Measurements from ENCODE around the gene PAN3. TPM values are rescaled to one million over a fixed set of nuclear protein-coding genes. Genes with fewer than 3 reads are reported as not detected.

The PAN3 gene
- total and polyA plus RNA-seq, 2 experiments from 2014 or later: 27.4 to 58.2 TPM

GRCh38 chr13:28338742-28339141, 200.4 kb downstream of the PAN3 start (continued):
- TF ChIP-seq, protein P1, sequence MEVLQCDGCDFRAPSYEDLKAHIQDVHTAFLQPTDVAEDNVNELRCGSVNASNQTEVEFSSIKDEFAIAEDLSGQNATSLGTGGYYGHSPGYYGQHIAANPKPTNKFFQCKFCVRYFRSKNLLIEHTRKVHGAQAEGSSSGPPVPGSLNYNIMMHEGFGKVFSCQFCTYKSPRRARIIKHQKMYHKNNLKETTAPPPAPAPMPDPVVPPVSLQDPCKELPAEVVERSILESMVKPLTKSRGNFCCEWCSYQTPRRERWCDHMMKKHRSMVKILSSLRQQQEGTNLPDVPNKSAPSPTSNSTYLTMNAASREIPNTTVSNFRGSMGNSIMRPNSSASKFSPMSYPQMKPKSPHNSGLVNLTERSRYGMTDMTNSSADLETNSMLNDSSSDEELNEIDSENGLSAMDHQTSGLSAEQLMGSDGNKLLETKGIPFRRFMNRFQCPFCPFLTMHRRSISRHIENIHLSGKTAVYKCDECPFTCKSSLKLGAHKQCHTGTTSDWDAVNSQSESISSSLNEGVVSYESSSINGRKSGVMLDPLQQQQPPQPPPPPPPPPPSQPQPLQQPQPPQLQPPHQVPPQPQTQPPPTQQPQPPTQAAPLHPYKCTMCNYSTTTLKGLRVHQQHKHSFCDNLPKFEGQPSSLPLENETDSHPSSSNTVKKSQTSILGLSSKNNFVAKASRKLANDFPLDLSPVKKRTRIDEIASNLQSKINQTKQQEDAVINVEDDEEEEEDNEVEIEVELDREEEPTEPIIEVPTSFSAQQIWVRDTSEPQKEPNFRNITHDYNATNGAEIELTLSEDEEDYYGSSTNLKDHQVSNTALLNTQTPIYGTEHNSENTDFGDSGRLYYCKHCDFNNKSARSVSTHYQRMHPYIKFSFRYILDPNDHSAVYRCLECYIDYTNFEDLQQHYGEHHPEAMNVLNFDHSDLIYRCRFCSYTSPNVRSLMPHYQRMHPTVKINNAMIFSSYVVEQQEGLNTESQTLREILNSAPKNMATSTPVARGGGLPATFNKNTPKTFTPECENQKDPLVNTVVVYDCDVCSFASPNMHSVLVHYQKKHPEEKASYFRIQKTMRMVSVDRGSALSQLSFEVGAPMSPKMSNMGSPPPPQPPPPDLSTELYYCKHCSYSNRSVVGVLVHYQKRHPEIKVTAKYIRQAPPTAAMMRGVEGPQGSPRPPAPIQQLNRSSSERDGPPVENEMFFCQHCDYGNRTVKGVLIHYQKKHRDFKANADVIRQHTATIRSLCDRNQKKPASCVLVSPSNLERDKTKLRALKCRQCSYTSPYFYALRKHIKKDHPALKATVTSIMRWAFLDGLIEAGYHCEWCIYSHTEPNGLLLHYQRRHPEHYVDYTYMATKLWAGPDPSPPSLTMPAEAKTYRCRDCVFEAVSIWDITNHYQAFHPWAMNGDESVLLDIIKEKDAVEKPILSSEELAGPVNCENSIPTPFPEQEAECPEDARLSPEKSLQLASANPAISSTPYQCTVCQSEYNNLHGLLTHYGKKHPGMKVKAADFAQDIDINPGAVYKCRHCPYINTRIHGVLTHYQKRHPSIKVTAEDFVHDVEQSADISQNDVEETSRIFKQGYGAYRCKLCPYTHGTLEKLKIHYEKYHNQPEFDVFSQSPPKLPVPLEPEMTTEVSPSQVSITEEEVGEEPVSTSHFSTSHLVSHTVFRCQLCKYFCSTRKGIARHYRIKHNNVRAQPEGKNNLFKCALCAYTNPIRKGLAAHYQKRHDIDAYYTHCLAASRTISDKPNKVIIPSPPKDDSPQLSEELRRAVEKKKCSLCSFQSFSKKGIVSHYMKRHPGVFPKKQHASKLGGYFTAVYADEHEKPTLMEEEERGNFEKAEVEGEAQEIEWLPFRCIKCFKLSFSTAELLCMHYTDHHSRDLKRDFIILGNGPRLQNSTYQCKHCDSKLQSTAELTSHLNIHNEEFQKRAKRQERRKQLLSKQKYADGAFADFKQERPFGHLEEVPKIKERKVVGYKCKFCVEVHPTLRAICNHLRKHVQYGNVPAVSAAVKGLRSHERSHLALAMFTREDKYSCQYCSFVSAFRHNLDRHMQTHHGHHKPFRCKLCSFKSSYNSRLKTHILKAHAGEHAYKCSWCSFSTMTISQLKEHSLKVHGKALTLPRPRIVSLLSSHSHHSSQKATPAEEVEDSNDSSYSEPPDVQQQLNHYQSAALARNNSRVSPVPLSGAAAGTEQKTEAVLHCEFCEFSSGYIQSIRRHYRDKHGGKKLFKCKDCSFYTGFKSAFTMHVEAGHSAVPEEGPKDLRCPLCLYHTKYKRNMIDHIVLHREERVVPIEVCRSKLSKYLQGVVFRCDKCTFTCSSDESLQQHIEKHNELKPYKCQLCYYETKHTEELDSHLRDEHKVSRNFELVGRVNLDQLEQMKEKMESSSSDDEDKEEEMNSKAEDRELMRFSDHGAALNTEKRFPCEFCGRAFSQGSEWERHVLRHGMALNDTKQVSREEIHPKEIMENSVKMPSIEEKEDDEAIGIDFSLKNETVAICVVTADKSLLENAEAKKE (CRISPR knock-in tag; IDR thresholded peaks at IDR 0.05): no peak
- TF ChIP-seq STAT1 (IDR thresholded peaks at IDR 0.05; ENCODE audit: unreplicated experiment): no peak

DNA sequence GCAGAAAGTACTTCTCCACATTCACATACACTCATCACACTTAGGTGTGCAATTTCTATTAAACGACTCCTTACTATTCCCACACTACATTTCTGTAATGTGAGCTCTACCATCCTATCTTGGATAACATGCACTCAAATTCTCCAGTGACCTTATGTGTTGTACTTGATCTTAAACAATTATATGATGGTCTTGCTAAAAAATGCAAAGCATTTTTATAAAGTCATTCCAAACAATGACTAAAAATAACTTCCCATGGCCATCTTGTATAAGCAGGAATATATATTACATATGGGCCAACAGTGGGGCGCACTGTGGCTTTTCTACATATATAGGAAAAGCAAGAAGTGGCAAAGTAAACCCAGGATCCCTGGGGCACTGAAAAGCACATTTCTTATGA, 201.1 kb downstream of the PAN3 start:
- DNase-seq (ENCODE audit: low spot score): no peak
- no peaks in the 10 kb centered on the region for H3K27me3 ChIP-seq (ENCODE audit: insufficient read depth)
- Mint-ChIP-seq H3K9me3 (no peaks in the 10 kb centered on the region), H3K27ac (no peak overlapping the region), H3K4me3 (no peak overlapping the region), H3K4me1 (no peaks in the 10 kb centered on the region; the same call in 2 of the 3 replicates), H3K36me3 (ENCODE audit: low read depth) (peaks cover 27% of the 10 kb centered on the region), H3K27me3 (ENCODE audit: insufficient read depth, low read depth, poor library complexity) (peaks cover 4% of the 10 kb centered on the region)
- no peak overlapping the region for H3K27ac ChIP-seq (ENCODE audit: low read depth)
- no peak for TF ChIP-seq ETS1 (IDR thresholded peaks at IDR 0.05)
- no peak for TF ChIP-seq EZH2 (IDR thresholded peaks at IDR 0.05; ENCODE audit: low read depth, unreplicated experiment)
- TF ChIP-seq STAT1 (IDR thresholded peaks at IDR 0.05; ENCODE audit: unreplicated experiment): no peak
- TF ChIP-seq NANOG (IDR thresholded peaks at IDR 0.05; ENCODE audit: borderline replicate concordance): no peak
- no peak for TF ChIP-seq EZH2phosphoT487 (IDR thresholded peaks at IDR 0.05; ENCODE audit: unreplicated experiment)
- TF ChIP-seq POLR2AphosphoS5 (IDR thresholded peaks at IDR 0.05; ENCODE audit: low read depth): no peak
- TF ChIP-seq ZNF114 (CRISPR knock-in tag; IDR thresholded peaks at IDR 0.05): no peak
- no peaks in the 10 kb centered on the region for H3K4me1 ChIP-seq (ENCODE audit: insufficient read depth)
- H3K9me2 ChIP-seq (ENCODE audit: insufficient read depth): no peaks in the 10 kb centered on the region
- no peaks in the 10 kb centered on the region for H3F3A ChIP-seq (replicated peaks; ENCODE audit: low read depth)
- no peak for ATAC-seq
- peaks cover 31% of the 10 kb centered on the region; the same call in 1 of the 2 replicates for H3K36me3 ChIP-seq (ENCODE audit: insufficient read depth)
- no peaks in the 10 kb centered on the region for H3K79me2 ChIP-seq (replicated peaks; ENCODE audit: insufficient read depth)
- H3K4me2 ChIP-seq: no peak overlapping the region
- H2AFZ ChIP-seq: no peak overlapping the region
- no peaks in the 10 kb centered on the region; the same call in 1 of the 2 replicates for H4K20me1 ChIP-seq (replicated peaks; ENCODE audit: insufficient read depth)
- no peak overlapping the region for H3K4me3 ChIP-seq

Measured in GM23338 (cell line).